ENCODE measurements around the gene TSPAN18. TPM values are rescaled to one million over a fixed set of nuclear protein-coding genes. Genes with fewer than 3 reads are reported as not detected.

Gene TSPAN18
- total RNA-seq, 1 experiment from 2014 or later: not detected

DNA sequence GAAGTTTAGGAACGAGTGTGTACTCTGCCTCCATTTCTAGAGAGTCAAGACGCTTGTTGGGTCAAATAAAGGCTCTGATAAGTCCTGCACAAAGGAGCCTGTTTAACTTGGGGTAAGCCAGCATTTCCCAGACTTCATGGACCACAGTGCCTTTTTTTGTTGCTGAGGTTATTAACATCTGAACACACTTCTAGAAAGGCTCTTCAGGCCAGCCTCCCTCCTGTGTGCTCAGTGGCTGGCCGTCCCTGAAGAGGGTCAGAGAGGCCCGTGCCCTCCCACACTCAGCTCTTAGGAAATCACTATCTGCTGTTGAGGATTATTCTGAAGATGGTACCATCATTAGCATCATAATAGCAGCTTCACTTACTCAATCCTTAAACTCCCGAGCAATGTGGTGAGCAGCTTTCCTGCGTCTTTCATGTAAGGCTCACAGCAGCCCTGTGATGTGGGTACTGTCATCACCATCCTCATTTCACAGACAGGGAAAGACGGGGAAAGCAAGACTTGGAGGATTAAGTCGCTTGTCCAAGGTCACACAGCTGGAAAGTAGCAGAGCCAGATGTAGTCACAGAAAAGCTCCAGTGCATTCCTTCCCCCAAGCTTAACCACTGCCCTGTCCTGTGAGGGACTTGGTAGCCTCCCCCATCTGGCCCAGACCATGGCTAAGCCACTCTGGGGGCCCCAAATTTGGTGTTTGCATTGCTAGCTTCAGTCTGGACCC lies 71.3 kb downstream of the TSPAN18 start:
- DNase-seq (ENCODE audit: low read depth, low spot score): no peak
- in situ Hi-C loops (cut with HindIII; ENCODE audit: low pct_unique_long_range_greater_than_20kb, low sequenced_read_pairs): no loop called here

DNA sequence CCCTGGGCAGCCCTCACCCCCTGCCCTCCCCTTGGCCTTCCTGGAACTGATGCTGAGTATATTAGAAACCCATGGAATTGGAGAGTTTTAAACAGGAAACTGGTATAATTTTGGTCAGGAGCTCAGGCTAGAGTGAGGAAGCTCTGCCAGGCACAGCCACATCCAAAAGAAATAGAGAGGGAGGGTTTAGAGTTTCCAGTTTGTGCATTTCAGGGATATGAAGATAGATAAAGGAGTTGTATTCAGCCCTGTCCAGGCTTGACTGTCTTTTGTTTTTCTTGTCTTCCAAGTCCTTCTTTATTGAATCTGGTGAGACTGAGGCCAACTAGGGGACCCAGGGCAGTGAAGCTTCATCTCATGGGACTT lies 71.8 kb downstream of the TSPAN18 start:
- DNase-seq (ENCODE audit: low read depth, low spot score): no peak
- in situ Hi-C loops (cut with HindIII; ENCODE audit: low pct_unique_long_range_greater_than_20kb, low sequenced_read_pairs): no loop called here

DNA sequence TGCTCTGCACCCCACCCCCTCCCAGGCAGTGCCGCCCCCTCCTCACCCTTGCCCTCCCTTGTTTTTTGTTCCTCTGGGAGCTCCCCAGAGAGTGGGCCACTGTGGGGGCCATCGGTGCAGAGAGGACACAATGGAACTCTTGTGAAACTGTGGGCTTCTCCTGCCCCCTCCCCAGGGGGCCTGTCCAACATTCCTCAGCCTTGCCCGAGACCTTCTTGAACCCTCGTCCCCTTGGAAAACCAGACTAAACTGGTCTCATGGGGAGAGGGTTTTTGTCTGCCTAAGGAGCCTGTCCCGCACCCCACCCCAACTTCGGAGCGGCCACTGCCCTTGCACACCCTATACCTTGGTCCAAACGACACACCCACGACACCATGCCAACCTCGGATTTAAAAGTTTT lies 72.2 kb downstream of the TSPAN18 start:
- in situ Hi-C loops (cut with HindIII; ENCODE audit: low pct_unique_long_range_greater_than_20kb, low sequenced_read_pairs): no loop called here
- no peak for DNase-seq (ENCODE audit: low read depth, low spot score)

DNA sequence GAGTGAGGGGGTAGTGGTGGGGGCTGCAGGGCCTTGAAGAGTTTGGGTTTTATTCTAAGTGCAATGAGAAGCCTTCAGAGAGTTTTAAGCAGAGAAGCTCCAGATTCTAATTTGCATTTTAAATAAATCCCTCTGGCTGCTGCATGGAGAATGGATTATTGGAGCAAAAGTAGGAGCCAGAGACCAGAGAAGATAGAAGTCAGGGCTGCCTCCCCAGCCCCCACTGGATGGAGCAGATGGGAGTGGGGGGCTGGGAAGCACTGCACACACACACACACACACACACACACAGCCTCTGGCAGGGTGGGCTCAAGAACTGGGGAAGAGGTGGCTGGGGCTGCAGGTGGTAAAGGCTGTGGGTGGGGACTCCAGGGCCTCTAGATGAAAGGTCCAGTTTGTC lies 75.6 kb downstream of the TSPAN18 start:
- DNase-seq (ENCODE audit: low read depth, low spot score): no peak
- in situ Hi-C loops (cut with HindIII; ENCODE audit: low pct_unique_long_range_greater_than_20kb, low sequenced_read_pairs): no loop called here

DNA sequence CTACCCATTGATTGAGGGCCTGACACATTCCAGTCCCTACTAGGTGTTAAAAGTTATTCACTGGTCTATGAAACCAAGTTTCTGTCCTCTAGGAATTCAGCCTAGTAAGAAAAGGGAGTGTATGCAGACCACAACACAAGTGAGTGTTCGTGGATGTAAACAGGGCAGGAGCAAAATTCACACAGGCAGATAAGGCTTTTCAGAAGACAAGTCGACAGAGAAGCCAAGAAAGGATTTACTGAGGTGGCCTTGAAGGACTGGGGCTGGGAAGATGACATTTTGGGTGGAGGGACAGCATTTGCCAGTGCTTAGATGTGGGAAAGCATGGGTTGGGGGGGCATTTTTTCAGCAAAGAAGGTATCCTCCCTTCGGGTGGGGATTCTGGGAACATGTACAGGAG lies 76.2 kb downstream of the TSPAN18 start:
- no peak for DNase-seq (ENCODE audit: low read depth, low spot score)
- in situ Hi-C loops (cut with HindIII; ENCODE audit: low pct_unique_long_range_greater_than_20kb, low sequenced_read_pairs): no loop called here

DNA sequence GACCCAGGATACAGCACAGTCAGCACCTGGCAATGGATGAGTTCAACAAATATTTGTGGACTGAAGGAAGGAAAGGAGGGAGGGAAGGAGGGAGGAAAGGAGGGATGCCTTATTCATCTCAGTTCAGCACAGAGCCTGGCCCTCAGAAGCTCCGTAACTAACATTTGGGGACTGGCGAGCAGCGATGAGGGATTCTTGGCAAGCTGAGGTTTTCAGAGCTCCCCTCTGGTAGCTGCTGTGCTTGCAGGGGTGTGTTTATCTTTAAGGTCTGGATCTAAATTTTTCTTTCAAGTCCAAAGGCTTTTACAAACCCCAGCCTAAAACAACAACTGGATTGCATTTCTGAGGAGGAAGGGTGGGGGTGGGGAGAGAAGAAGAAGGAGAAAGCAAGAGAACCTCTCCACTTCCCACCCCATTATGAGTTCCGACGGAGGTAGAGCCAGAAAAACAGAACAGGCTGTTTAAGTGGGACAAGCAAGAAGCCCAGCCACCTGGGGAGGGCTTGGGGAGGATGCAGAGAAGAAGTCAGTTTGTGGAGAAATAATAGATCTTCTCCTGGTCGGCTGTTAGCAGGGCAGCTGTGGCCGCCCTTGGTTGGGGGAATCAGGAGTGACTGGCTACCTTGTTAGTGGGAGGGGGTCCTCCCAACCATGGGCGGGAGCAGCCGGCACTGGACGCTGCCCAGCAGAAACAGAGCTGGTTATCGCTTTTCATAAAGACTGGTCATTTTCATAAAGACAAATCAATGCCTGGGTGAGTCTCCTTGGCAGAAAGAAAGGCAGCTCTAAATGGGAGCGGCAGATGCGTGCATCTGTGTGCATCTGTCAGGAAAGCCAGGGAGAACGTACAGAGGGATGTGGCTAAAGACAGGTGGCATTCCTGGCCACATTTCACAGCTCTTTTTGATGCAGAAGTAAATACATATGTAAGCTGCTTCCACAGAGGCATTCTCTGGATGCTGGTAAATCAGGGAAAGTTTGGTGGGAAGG lies 78.0 kb downstream of the TSPAN18 start:
- in situ Hi-C loops (cut with HindIII; ENCODE audit: low pct_unique_long_range_greater_than_20kb, low sequenced_read_pairs): no loop called here
- DNase-seq (ENCODE audit: low read depth, low spot score): no peak

DNA sequence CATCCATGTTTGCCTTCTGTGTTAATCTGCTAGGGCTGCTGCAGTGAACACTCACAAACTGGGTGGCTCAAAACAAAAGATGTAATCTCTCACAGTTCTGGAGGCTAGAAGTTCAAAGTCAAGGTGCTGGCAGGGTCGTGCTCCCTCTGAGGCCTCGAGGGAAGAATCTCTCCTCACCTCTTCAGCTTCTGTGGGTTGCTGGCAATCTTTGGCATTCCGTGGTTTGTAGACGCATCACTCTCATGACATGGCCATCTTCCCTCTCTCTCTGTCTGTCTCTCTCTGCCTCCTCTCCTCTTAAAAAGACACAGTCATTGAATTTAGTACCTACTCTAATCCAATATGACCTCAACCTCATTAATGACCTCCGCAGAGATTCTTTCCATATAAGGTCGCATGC lies 78.8 kb downstream of the TSPAN18 start:
- DNase-seq (ENCODE audit: low read depth, low spot score): no peak
- in situ Hi-C loops (cut with HindIII; ENCODE audit: low pct_unique_long_range_greater_than_20kb, low sequenced_read_pairs): no loop called here

DNA sequence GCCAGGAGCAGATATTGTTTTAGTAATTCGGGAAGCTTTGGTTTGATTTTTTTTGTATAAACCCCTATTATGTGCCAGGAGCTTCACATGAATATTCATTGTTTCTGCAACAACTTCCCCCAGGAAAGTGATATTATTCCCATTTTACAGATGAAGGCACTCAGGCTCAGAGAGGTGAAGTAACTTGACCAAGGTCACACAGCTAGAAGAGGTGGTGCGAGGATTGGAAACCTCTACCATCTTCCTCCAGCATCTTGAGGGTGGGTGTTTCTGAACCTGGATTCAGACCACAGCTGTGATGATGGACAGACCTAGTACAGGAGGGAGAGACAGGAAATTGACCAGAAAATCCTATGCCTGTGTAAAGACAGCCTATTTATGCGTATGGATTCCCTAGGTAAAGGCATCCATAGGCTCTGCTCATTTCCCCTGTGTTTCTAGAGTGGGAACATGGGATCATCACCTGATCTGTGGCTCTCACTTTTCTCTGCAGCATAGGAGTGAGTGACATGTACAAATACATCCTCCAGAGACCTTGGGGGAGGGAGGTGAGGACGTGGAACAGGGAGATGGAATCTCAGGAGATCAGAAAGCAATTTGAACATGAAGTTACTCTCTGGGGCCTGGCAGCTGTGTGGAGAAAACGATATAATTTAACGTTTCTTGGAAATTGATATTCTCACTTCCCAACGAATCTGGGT lies 81.4 kb downstream of the TSPAN18 start:
- in situ Hi-C loops (cut with HindIII; ENCODE audit: low pct_unique_long_range_greater_than_20kb, low sequenced_read_pairs): no loop called here
- DNase-seq (ENCODE audit: low read depth, low spot score): peak; percentile 9

DNA sequence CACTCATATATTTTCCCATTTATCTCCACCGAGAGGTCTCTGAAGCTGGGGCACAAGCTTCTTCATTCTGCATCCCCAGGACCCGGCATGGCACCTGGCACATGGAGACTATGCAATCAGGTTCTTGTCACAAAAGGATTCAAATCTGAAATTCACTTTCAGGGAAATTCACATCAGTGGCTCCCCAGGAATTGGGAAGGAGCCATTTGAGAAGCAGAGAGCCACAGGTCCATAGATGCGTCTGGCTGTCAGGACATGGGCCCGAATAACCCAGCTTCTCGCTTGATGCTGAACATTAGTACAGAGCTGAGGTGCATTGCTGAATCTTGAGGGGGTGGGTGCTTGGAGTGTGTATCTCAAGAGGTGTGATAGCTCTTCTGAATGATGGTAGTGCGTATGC lies 82.5 kb downstream of the TSPAN18 start:
- DNase-seq (ENCODE audit: low read depth, low spot score): no peak

DNA sequence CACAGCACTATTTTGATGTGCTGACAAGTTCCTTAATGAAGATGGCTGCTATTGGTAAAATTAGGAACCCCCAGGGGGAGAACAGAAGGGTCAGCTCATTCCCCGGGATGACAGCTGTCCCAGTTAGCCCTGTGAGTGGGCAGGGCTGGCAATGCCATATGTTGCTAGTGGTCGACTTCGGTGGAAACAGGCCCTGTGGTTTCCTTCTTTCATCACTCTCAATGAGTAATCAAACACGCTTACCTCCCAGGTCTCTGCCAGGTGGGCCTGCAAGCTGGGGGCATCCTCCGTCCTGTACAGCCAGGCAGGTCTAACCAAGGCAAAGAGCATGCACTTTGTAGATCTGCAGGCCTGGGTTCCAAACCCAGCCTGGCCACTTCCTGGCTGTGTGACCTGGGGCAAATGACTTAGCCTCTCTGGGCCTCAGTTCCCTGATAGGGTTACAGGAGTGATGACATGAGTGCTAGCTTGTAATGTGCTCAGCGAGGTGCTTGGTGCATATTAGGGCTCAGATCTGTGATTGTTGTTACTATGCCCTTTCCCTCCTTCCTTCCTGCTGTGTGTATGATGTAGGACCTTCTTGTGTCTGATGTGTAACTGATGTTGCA lies 85.2 kb downstream of the TSPAN18 start:
- no peak for DNase-seq (ENCODE audit: low read depth, low spot score)

More for the DNA sequence above, 82.5 kb downstream of the TSPAN18 start:
- in situ Hi-C loops (cut with HindIII; ENCODE audit: low pct_unique_long_range_greater_than_20kb, low sequenced_read_pairs): no loop called here

DNA sequence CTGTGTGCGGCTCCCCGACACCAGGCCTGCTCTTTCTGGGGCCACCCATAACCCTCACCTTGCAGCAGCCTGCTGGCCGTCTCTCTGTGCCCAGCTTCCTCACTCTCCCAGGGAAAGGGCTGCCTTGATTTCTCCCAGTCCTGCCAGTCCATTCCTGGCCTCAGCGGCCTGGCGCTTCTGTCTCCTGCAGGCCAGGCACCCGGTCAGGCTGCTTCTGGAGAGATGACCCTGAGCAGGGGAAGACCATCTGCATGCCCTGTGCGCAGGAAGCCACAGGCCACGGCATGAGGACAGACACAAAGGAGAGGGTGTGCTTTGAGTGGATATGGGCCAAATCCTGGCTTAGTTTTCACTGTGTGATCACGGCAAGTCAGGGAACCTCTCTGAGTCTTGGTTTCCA lies 86.2 kb downstream of the TSPAN18 start:
- in situ Hi-C loops (cut with HindIII; ENCODE audit: low pct_unique_long_range_greater_than_20kb, low sequenced_read_pairs): no loop called here
- DNase-seq (ENCODE audit: low read depth, low spot score): no peak

More for the DNA sequence above, 85.2 kb downstream of the TSPAN18 start:
- in situ Hi-C loops (cut with HindIII; ENCODE audit: low pct_unique_long_range_greater_than_20kb, low sequenced_read_pairs): no loop called here

DNA sequence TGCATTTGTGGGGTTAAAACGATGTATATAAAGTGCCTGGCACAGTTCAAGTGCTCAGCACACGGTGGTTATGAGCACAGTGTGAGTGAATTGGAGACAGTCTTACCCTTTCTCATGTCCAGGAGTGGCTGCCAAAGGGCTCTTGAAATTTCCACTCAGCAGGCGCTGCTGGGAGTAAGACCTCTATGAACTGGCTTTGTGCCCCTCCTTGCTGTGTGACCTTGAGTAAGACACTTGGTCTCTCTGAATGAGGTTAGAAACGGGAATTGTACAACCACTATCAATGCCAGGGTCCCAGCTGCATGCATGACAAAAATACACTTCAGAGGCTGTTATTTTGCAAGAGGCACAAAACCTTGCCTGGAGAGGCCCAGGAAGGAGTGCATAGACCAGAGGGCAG lies 86.6 kb downstream of the TSPAN18 start:
- in situ Hi-C loops (cut with HindIII; ENCODE audit: low pct_unique_long_range_greater_than_20kb, low sequenced_read_pairs): no loop called here
- DNase-seq (ENCODE audit: low read depth, low spot score): no peak

DNA sequence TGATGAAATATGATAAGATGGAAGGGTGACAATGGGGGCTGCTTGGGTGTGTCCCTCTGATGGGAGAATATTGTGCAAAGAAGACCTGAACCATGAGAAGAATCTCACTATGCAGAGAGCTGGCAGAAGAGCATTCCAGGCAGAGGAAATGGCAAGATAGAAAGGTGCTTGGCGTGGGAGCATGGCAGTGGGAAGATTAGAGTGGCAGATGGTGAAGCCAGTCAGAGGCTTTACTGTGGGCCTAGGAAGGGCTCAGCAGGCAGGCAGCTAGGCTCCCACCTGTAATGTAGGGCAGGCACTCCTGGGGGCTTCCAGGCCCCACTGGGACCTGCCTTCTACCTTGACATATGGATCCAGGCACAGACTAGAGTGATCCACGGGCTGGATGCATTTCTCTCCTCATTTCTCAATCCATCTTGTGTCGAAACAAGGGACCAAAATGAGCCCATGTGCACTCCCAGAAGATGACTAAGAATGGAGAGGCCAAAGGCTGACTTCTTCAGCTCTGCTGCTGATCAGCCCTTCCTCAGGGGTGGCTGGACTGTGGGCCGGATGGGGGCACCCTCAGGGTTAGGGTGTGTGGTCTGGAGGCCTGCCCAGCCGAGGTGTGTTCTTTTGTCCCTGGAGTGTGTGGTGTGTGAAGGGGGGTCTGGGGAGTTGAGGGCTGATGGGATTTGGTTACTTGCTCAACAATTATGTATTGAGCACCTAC lies 88.3 kb downstream of the TSPAN18 start:
- DNase-seq (ENCODE audit: low read depth, low spot score): no peak
- in situ Hi-C loops (cut with HindIII; ENCODE audit: low pct_unique_long_range_greater_than_20kb, low sequenced_read_pairs): no loop called here

DNA sequence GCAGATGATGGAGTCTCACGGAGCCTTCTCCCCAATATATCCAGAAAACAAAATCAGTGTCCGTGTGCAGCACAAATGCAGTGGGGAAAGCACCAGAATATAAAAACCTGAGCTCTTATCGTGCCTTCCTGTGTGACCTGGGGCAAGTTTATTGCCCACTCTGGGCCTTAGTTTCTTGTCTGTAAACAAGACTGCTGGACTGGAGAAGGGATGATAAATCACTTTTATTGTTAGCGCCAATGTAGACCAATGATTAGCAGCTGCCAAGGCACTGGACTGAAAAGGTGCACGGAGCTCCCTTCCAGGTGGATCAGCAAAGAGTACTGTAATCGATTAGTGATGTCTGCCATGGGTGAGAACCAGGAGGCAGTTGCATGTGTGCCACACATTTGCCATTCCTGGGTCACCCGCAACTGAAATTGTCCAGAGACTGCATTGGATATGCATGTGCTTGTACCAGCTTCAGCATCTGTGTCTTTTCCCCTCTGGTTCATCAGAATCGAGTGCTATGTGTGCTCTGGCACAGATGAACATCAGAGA lies 89.2 kb downstream of the TSPAN18 start:
- no peak for DNase-seq (ENCODE audit: low read depth, low spot score)
- in situ Hi-C loops (cut with HindIII; ENCODE audit: low pct_unique_long_range_greater_than_20kb, low sequenced_read_pairs): no loop called here

DNA sequence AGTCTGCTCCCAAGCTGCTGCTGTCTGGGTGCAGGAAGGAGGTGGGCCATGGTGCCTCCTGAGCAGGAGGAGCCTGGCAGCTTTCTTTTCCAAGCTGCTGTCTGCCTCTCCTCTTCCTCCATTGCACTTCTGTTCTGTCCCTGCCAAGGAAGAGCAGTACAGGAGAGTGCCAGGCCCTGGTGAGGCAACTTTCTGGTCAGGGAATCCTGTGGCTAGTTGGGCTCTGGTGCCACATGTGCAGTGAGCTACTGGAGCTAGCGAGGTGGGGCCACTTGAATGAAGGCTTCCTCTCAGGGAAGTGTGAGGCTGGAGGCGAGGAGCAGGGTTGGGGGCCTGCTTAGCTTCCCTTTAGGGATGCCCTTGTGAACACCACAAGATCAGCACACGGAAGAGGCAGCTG lies 90.0 kb downstream of the TSPAN18 start:
- in situ Hi-C loops (cut with HindIII; ENCODE audit: low pct_unique_long_range_greater_than_20kb, low sequenced_read_pairs): no loop called here

DNA sequence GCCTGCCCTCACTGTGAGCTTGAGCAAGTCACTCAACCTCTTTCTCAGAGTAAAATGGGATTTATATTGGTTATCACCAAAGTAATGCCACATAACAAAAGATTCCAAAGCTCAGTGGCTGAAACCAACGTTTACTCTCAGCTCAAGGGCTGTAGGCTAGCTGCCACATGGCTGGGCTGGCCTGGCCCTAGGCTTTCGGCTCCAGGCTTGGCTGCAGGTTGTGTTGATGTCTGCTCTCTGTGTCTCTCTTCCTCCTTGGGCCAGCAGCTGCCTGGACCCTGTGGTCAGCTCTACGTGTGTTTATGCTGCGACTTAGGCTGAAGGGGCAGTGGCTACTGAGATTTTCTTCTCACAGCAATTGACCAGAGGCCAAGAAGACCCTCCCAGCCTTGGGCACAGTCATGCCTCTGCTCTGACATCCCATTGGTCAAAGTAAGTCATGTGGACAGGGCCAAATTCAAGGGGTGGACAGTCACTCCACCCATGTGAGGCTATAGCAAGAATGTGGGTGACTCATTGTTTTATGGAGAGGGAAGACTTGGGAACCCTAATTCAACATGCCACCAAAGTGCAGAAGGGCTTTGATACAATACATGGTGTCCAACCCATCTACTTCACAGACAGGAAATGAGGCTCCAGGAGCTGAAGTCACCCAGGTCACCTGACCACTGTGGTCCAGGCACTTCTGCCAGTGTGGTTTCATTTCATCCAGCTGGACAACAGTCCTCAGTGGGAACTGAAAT lies 90.6 kb downstream of the TSPAN18 start:
- no peak for DNase-seq (ENCODE audit: low read depth, low spot score)
- in situ Hi-C loops (cut with HindIII; ENCODE audit: low pct_unique_long_range_greater_than_20kb, low sequenced_read_pairs): no loop called here

More for the DNA sequence above, 90.0 kb downstream of the TSPAN18 start:
- DNase-seq (ENCODE audit: low read depth, low spot score): no peak

All from SK-MEL-5 (cell line).